Esophagus squamous epithelium (tissue), 5 donors: ENCODE results near the gene SNX6. TPM values are rescaled to one million over a fixed set of nuclear protein-coding genes. Genes with fewer than 3 reads are reported as not detected.

Experiments
- DNase-seq: peaks from one replicate; lab custom pipeline; 2025; lab: John Stamatoyannopoulos, UW
- H3K27ac ChIP-seq, 4 donors: fragments of 200-600 bp; sonication (generic); one replicate each; pipeline ENCODE4 v1.5.1; 2016 to 2019; ENCODE audit warnings: mild to moderate bottlenecking in 1 of 4
- H3K27me3 ChIP-seq, 4 donors: fragments of 200-600 bp; sonication (generic); 1 replicate in 3 of 4; 2 replicates in 1 of 4; pipeline versions ENCODE4 v1.5.1 to v1.6.0; 2017 to 2021; ENCODE audit warnings: antibody characterized with exemption in 1 of 4
- H3K36me3 ChIP-seq, 3 donors: fragments of 200-600 bp; sonication (generic); one replicate each; pipeline ENCODE4 v1.5.1; 2016 to 2019
- H3K4me1 ChIP-seq, 3 donors: fragments of 200-600 bp; sonication (generic); one replicate each; pipeline ENCODE4 v1.5.1; 2017 to 2019
- H3K4me3 ChIP-seq, 4 donors: fragments of 200-600 bp; sonication (generic); 1 replicate in 3 of 4; 2 replicates in 1 of 4; pipeline ENCODE4 v1.5.1; 2016 to 2019; ENCODE audit warnings: mild to moderate bottlenecking in 2 of 4, moderate library complexity in 1 of 4
- H3K9me3 ChIP-seq, 3 donors: fragments of 200-600 bp; sonication (generic); one replicate each; pipeline ENCODE4 v1.5.1; 2016 to 2019
- CTCF ChIP-seq, 6 experiments: fragments of 450-650 bp in 4 of 6; fragments of 200-600 bp in 2 of 6; sonication (generic) in 2 of 6; IDR thresholded peaks; one replicate each; pipeline ENCODE4 v1.5.1; 2016 to 2019; ENCODE audit warnings: antibody characterized with exemption in 6 of 6, mild to moderate bottlenecking in 4 of 6, moderate library complexity in 4 of 6
- POLR2A ChIP-seq, 4 donors: fragments of 450-650 bp; IDR thresholded peaks; one replicate each; pipeline ENCODE4 v1.6.1; 2017; ENCODE audit warnings: antibody characterized with exemption in 4 of 4, mild to moderate bottlenecking in 4 of 4, moderate library complexity in 3 of 4
- whole genome bisulfite sequencing, 2 donors: methylation state at CpG; one replicate each; pipeline ENCODE4 v1.1.5; 2018; 5-methylcytosine and 5-hydroxymethylcytosine counted together
- intact Hi-C: fragments of 100-400 bp; cut with DNase I; formaldehyde crosslinking; loops from one replicate; pipeline ENCODE4 v1.15.0; 2022
- total RNA-seq, 4 donors: library from RNA; depleted of rRNA; stranded (reverse); fragments of >200 nt; gene quantifications; one replicate each; pipeline ENCODE4 v1.1.0, GENCODE V29; 2016
- donor health status: DM: yes; HTN: yes; CAD: no.

SNX6 gene
- total RNA-seq, 4 donors from 2014 or later = 77.6 to 162 (median 111) TPM

- no peaks in the 10 kb centered on the region for H3K27me3 ChIP-seq
- intact Hi-C loops = no loop called here
- peaks cover 5 to 77% (median 15%) of the 10 kb centered on the region in 3 donors for H3K36me3 ChIP-seq
- no peak for DNase-seq
- TF ChIP-seq CTCF (IDR thresholded peaks at IDR 0.05) (no peak), POLR2A (IDR thresholded peaks at IDR 0.05) (no peak)
- H3K9me3 ChIP-seq = no peaks in the 10 kb centered on the region
- H3K4me3 ChIP-seq = no peak overlapping the region
- H3K27ac ChIP-seq = no peak overlapping the region
- no peaks in the 10 kb centered on the region for H3K4me1 ChIP-seq
- 74 to 80% methylated on average over 3 of the region's 3 CpGs for WGBS, 2 donors
Measured at GRCh38 chr14:34610101-34610500, 19.8 kb downstream of the SNX6 start.

- TF ChIP-seq CTCF (IDR thresholded peaks at IDR 0.05) = no peak
- TF ChIP-seq POLR2A (IDR thresholded peaks at IDR 0.05) = no peak
- H3K27me3 ChIP-seq = no peaks in the 10 kb centered on the region
- no peak for DNase-seq
- no peaks in the 10 kb centered on the region for H3K4me1 ChIP-seq
- intact Hi-C loops = no loop called here
- no peaks in the 10 kb centered on the region for H3K9me3 ChIP-seq
- H3K27ac ChIP-seq = no peak overlapping the region
- peaks cover 13 to 91% (median 33%) of the 10 kb centered on the region in 3 donors for H3K36me3 ChIP-seq
- H3K4me3 ChIP-seq = no peak overlapping the region
- 81 to 98% methylated on average over 2 of the region's 2 CpGs for WGBS, 2 donors
Measured at GRCh38 chr14:34605461-34605860, 24.5 kb downstream of the SNX6 start.

- no peak overlapping the region for H3K27ac ChIP-seq
- DNase-seq = no peak
- peaks cover 13 to 95% (median 37%) of the 10 kb centered on the region in 3 donors for H3K36me3 ChIP-seq
- H3K4me1 ChIP-seq = no peaks in the 10 kb centered on the region
- WGBS, 2 donors = 73 to 82% methylated on average over 1 of the region's 1 CpG
- TF ChIP-seq CTCF (IDR thresholded peaks at IDR 0.05) = no peak
- TF ChIP-seq POLR2A (IDR thresholded peaks at IDR 0.05) = no peak
- H3K9me3 ChIP-seq = no peaks in the 10 kb centered on the region
- intact Hi-C loops = no loop called here
- no peak overlapping the region for H3K4me3 ChIP-seq
- H3K27me3 ChIP-seq = no peaks in the 10 kb centered on the region
Measured at GRCh38 chr14:34604995-34605394, 25.0 kb downstream of the SNX6 start.

- H3K9me3 ChIP-seq = no peaks in the 10 kb centered on the region
- H3K36me3 ChIP-seq = peaks cover 20 to 100% (median 74%) of the 10 kb centered on the region in 3 donors
- H3K27me3 ChIP-seq = no peaks in the 10 kb centered on the region
- H3K27ac ChIP-seq = no peak overlapping the region
- 90% methylated on average over 2 of the region's 3 CpGs for WGBS, 2 donors
- no peak for TF ChIP-seq CTCF (IDR thresholded peaks at IDR 0.05)
- TF ChIP-seq POLR2A (IDR thresholded peaks at IDR 0.05) = no peak
- no peaks in the 10 kb centered on the region for H3K4me1 ChIP-seq
- DNase-seq = no peak
- intact Hi-C loops = no loop called here
- H3K4me3 ChIP-seq = no peak overlapping the region
Measured at GRCh38 chr14:34596891-34597290, 33.1 kb downstream of the SNX6 start.

- intact Hi-C loops = no loop called here
- DNase-seq = no peak
- Histone ChIP-seq H3K4me3 (no peak overlapping the region), H3K9me3 (no peaks in the 10 kb centered on the region), H3K36me3 (peaks cover 9 to 100% (median 51%) of the 10 kb centered on the region in 3 donors), H3K27ac (no peak overlapping the region), H3K27me3 (no peaks in the 10 kb centered on the region), H3K4me1 (no peaks in the 10 kb centered on the region)
- WGBS, 2 donors = 96 to 100% methylated on average over 5 to 11 of the region's 11 CpGs
- TF ChIP-seq POLR2A (IDR thresholded peaks at IDR 0.05) (no peak), CTCF (IDR thresholded peaks at IDR 0.05) (no peak)
Measured at GRCh38 chr14:34593740-34594375, 36.1 kb downstream of the SNX6 start.
